8988T (cell line): Measurements from ENCODE around the gene AANAT.

Experiments used
- DNase-seq: peaks from one replicate; pipeline ENCODE4 v3.0.0; 2011

The AANAT gene

GRCh38 chr17:76491271-76492122 is 24.1 kb downstream of the AANAT start:
- DNase-seq, result no peak

GRCh38 chr17:76492123-76492988 is 25.0 kb downstream of the AANAT start:
- DNase-seq, result no peak

DNA sequence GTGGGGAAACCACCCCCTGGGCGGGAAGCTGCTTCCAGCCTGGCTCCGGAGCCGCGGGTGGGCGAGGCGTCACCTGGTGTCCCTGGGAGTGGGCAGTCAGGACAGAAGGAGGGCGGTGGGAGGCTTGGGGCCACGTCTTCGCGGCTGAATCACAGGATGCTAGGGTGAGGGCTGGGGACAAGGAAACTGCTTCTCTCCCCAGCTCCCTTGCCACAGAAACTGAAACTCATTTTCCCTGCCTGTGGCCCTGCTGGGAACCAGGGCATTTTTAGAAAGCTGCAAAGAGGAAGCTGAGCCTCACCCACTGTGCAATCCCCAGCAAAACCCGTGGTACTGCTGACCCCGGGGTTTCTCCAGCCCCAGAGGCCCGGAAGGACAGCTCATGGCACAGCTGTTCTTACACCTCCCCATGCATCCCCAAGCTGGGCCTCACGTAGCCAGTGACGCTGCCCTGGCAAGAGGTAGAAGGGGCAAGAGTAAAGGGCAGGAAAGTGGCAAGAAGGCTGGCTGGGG is 25.6 kb downstream of the AANAT start:
- peak; percentile 33 for DNase-seq

GRCh38 chr17:76493505-76494167 is 26.2 kb downstream of the AANAT start:
- DNase-seq, result no peak

DNA sequence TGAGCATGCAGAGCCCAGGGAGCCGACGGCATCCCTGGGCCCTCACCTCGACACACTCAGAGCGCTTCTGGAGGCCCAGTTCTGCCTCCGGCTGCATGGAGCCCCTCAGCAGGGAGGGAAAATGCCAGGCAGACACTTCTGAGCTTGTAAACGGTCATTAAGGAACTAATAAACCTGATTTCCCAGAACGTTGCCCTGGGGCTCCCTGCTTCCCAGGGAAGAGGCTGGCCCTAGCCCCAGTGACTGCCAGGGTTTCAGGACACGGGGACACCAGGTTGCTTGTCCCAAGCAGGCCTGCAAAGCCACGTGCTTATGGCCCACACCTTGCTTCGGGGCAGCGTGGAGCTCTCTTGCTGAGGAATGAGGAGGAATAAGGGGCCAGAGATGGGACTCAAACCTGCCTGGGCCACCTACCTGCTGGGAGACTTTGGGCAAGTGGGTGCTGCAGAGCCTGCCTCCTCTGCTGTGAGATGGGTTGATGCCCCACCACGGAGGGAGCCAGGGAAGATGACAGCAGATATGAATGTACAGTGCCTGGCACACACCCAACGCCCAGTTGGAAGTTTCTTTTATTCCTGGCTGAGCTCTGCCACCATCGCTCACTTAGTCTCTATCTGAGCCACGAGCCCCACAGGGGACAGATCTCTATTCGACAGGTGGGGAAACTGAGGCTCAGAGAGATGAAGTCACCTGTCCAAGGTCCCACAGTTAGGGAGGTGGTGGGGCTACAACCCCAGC is 28.4 kb downstream of the AANAT start:
- no peak for DNase-seq

DNA sequence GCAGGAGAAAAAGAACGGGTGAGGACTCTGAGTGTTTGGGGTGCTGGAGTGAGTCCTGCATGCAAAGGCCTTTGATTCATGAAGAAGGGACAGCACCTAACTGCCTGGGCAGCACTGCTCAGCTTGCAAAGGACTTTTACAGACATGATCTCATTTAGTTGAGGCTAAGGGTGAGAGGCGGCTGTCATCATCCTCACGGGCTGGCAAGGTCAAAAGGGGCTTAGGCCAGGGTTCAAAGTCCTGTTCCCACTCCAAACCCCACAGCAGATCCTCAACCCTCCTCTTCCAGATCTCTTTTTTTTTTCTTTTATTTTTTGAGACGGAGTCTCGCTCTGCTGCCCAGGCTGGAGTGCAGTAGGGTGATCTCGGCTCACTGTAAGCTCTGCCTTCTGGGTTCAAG is 29.1 kb downstream of the AANAT start:
- DNase-seq, result no peak

DNA sequence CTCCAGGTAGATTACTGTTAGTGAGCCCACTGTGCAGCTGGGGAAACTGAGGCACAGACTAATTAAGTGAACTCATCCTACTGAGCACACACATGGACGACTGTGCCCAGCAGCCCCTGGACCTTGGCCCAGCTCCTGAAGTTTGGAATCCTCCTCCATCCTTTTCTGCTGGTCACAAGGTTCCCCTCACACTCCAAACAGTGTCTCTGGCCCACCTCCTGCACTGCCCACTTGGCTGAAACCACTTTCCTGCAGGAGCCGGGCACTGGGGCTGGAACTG is 30.2 kb downstream of the AANAT start:
- DNase-seq, result no peak

GRCh38 chr17:76497979-76498875 is 30.8 kb downstream of the AANAT start:
- DNase-seq, result peak; percentile 65

DNA sequence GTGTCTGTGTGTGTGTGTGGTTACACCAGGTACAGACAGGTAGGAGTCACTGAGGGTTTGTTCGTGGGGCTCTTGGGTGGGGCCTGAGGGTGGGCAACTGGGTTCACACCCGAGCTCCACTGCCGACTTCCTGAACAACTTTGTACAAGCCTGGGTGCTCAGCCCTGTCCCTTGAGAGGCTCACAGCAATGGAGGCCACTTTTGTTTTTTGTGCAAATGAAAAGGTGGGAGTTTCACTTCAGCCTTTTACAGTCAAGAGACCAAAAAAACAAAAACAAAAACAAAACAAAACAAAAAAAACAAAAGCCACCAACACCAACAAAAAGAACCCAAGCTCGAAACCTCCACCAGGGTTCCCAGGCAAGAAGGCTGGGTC is 31.5 kb downstream of the AANAT start:
- no peak for DNase-seq

GRCh38 chr17:76499267-76499667 is 31.9 kb downstream of the AANAT start:
- peak; percentile 48 for DNase-seq

GRCh38 chr17:76500074-76500746 is 32.8 kb downstream of the AANAT start:
- DNase-seq, result no peak

DNA sequence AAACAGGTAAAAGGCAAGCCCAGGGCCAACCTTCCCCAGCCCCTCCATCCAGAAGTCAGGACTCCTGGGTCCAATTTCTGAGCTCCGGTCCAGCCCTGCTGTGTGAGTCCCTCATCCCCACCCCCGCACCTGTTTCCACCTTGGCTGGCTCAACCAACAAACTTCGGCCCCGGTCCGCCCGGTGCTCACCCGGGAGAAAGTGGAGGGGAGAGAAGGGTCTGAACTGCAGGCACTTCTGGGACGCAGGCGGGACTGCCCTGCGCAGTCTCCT is 33.3 kb downstream of the AANAT start:
- no peak for DNase-seq

DNA sequence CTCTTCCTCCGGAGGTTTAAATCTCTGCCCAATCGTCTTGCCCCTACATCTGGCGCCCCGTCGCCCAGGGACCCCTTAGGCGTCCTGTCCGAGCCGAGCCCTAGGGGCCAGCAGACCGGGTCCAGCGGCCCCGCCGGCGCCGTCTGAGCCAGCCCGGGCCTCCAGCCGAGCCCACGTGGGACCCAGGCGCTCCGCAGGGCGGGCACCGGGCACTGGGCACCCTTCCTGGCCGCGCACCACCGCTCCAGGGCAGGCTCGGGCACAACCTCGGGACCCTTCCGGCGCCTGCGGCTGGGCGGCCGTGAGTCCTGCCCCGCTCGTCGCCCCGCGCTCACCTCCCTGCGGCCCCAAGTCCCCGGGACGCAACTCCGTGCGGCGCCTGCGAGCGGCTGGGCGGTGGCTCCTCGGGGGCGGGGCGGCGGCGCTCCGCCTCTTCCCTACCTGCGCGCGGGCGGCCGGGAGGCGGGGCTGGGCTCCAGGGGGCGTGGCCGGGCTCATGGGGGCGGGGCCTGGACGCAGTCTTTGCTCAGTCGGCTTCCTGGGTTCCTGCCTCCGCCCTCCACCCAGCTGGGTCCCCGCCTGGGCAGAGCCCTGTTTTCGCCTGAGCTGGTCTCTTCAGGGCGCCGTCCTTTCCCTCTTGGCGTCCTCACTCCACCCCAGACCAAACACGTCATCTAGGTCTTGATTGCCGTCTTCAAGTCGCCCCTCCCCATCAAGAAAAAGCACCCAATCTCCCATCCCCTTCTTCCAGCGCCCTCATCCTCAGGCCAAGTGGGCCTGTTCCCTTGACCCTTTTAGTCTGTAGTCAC is 33.8 kb downstream of the AANAT start, which contains the start of gene RHBDF2:
TSS of gene RHBDF2 (minus strand) at position 406 of the 809 bp plus-strand sequence. CDS start 19,899 bp downstream, outside the sequence.
- DNase-seq, result peak; percentile 91

GRCh38 chr17:76501827-76502307 is 34.5 kb downstream of the AANAT start:
- no peak for DNase-seq

- DNase-seq, result no peak
Observed at GRCh38 chr17:76502341-76503211, 35.2 kb downstream of the AANAT start.

DNA sequence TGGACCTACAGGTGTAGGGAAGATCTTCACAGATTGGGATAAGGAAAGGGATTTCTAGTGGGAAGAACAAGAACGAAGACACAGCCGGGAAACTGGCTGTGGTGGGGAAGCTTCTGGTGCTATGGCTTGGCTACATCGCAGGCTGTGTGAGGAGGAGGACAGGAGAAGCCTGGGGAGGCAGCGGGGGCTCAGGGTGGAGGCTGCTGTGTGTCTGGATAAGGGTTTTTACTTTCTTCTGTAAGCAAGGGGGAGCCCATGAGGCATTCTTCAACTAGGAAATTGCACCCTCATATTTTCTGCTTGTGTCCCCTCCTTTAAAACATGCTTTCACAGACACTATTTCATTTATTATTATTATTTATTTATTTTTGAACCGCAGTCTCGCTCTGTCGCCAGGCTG is 36.7 kb downstream of the AANAT start:
- DNase-seq, result peak; percentile 68

DNA sequence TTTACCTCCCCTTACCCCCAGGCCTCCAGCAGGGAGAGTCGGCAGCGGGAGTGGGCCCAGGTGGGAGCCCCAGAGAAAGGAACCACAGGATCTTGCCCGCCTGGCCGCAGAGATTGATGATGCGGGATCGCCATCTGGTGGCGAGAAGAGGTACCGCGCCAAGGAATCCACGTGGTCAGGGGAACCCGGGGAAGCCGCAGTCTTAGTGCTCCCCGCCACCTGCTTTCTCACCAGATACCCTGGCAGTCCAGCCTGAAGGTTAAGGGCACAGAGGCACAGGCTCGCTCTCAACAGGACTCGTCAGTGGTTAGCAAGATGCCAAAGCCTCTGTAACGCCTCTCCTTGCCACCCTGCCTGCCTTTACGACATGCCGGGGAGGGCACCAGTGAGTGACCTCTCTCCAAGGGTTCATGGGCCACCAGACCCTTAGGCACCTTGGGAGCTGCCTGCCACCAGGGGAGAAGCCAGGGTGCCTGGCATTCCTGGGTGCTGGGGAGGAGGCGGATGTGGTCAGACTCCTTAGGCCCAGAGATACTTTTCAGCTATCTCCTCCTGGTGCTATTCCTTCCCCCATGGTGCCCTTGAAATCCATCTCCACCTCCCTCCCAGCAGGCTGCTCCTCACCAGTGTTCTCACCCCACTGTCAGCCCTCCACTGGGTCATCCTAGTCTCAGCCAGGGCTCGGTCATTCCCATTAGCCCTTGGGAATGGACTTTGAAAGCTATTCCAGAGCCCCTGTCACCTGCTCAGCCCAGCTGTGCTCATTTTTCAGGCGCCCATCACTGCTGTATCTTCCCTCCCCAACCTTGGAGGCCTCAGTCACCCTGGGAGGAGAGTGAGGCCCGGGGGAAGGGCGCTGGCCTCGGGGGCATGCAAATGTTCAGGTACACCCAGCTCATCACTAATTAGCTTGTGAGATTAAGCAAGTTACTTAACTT is 39.3 kb downstream of the AANAT start:
- peak; percentile 74 for DNase-seq
